ENCODE data around the gene HSD17B11. TPM values are rescaled to one million over a fixed set of nuclear protein-coding genes. Genes with fewer than 3 reads are reported as not detected.

HSD17B11 gene
- total and polyA plus RNA-seq, 2 donors (not counting 1 experiment from before 2014, with no cell fraction given): 60.5 to 64.1 TPM

GRCh38 chr4:87313756-87314155 is 77.2 kb downstream of the HSD17B11 start:
- DNase-seq (ENCODE audit: low read depth in 2 of 2): no peak
- H3K4me2 ChIP-seq (ENCODE audit: extremely low read depth, insufficient read depth, low read length): no peak overlapping the region
- no peaks in the 10 kb centered on the region for H4K20me1 ChIP-seq (ENCODE audit: control insufficient read depth, extremely low read depth, insufficient read depth, low read length)
- no peaks in the 10 kb centered on the region for H3K9me3 ChIP-seq (ENCODE audit: control insufficient read depth, insufficient read depth, low read depth, low read length)
- no peak overlapping the region for H3K9ac ChIP-seq (ENCODE audit: insufficient read depth, low read length)
- no peak for TF ChIP-seq CTCF (conservative IDR thresholded peaks at IDR 0.05 in 1 of 2, IDR thresholded peaks at IDR 0.05 in 1 of 2; ENCODE audit: low read depth in 1 of 2, low read length in 2 of 2)
- no peak for TF ChIP-seq EZH2 (IDR thresholded peaks at IDR 0.05; ENCODE audit: low read length, missing control alignments)
- H2AFZ ChIP-seq (ENCODE audit: low read length): no peak overlapping the region
- no peaks in the 10 kb centered on the region for H3K36me3 ChIP-seq (ENCODE audit: control insufficient read depth, insufficient read depth, low read length)
- no peak overlapping the region for H3K4me3 ChIP-seq (replicated peaks in 1 of 4; ENCODE audit: control extremely low read depth in 1 of 4, insufficient read depth in 1 of 4, low read depth in 3 of 4, low read length in 4 of 4)
- no peaks in the 10 kb centered on the region for H3K79me2 ChIP-seq (ENCODE audit: control insufficient read depth, insufficient read depth, low read length)
- H3K27ac ChIP-seq (ENCODE audit: insufficient read depth, low read length): no peak overlapping the region
- H3K4me1 ChIP-seq (ENCODE audit: control insufficient read depth, extremely low read depth, insufficient read depth, low read length): no peaks in the 10 kb centered on the region
- no peaks in the 10 kb centered on the region for H3K27me3 ChIP-seq (ENCODE audit: control insufficient read depth, insufficient read depth, low read length)

- H2AFZ ChIP-seq (ENCODE audit: low read length): no peak overlapping the region
- H3K4me3 ChIP-seq (replicated peaks in 1 of 4; ENCODE audit: control extremely low read depth in 1 of 4, insufficient read depth in 1 of 4, low read depth in 3 of 4, low read length in 4 of 4): no peak overlapping the region
- TF ChIP-seq EZH2 (IDR thresholded peaks at IDR 0.05; ENCODE audit: low read length, missing control alignments) (no peak), CTCF (conservative IDR thresholded peaks at IDR 0.05 in 1 of 2, IDR thresholded peaks at IDR 0.05 in 1 of 2; ENCODE audit: low read depth in 1 of 2, low read length in 2 of 2) (no peak)
- no peaks in the 10 kb centered on the region for H4K20me1 ChIP-seq (ENCODE audit: control insufficient read depth, extremely low read depth, insufficient read depth, low read length)
- H3K27ac ChIP-seq (ENCODE audit: insufficient read depth, low read length): no peak overlapping the region
- DNase-seq (ENCODE audit: low read depth in 2 of 2): no peak
- H3K9me3 ChIP-seq (ENCODE audit: control insufficient read depth, insufficient read depth, low read depth, low read length): no peaks in the 10 kb centered on the region
- H3K79me2 ChIP-seq (ENCODE audit: control insufficient read depth, insufficient read depth, low read length): no peaks in the 10 kb centered on the region
- H3K4me2 ChIP-seq (ENCODE audit: extremely low read depth, insufficient read depth, low read length): no peak overlapping the region
- H3K4me1 ChIP-seq (ENCODE audit: control insufficient read depth, extremely low read depth, insufficient read depth, low read length): no peaks in the 10 kb centered on the region
- no peaks in the 10 kb centered on the region for H3K36me3 ChIP-seq (ENCODE audit: control insufficient read depth, insufficient read depth, low read length)
- H3K27me3 ChIP-seq (ENCODE audit: control insufficient read depth, insufficient read depth, low read length): no peaks in the 10 kb centered on the region
- H3K9ac ChIP-seq (ENCODE audit: insufficient read depth, low read length): no peak overlapping the region
These were observed 79.3 kb downstream of the HSD17B11 start for GRCh38 chr4:87311684-87312083.

- Histone ChIP-seq H4K20me1 (ENCODE audit: control insufficient read depth, extremely low read depth, insufficient read depth, low read length) (no peaks in the 10 kb centered on the region), H3K4me3 (replicated peaks in 1 of 4; ENCODE audit: control extremely low read depth in 1 of 4, insufficient read depth in 1 of 4, low read depth in 3 of 4, low read length in 4 of 4) (no peak overlapping the region)
- peak in 1 of 2 donors; percentile 25 for DNase-seq (ENCODE audit: low read depth in 2 of 2)
These were observed 80.2 kb downstream of the HSD17B11 start for GRCh38 chr4:87310691-87311335.

More at GRCh38 chr4:87310691-87311335, 80.2 kb downstream of the HSD17B11 start:
- no peak overlapping the region for H3K9ac ChIP-seq (ENCODE audit: insufficient read depth, low read length)
- no peaks in the 10 kb centered on the region for H3K79me2 ChIP-seq (ENCODE audit: control insufficient read depth, insufficient read depth, low read length)
- no peak overlapping the region for H3K4me2 ChIP-seq (ENCODE audit: extremely low read depth, insufficient read depth, low read length)
- H3K4me1 ChIP-seq (ENCODE audit: control insufficient read depth, extremely low read depth, insufficient read depth, low read length): no peaks in the 10 kb centered on the region
- no peaks in the 10 kb centered on the region for H3K36me3 ChIP-seq (ENCODE audit: control insufficient read depth, insufficient read depth, low read length)
- no peak overlapping the region for H3K27ac ChIP-seq (ENCODE audit: insufficient read depth, low read length)
- no peak for TF ChIP-seq EZH2 (IDR thresholded peaks at IDR 0.05; ENCODE audit: low read length, missing control alignments)
- TF ChIP-seq CTCF (conservative IDR thresholded peaks at IDR 0.05 in 1 of 2, IDR thresholded peaks at IDR 0.05 in 1 of 2; ENCODE audit: low read depth in 1 of 2, low read length in 2 of 2): no peak
- no peaks in the 10 kb centered on the region for H3K9me3 ChIP-seq (ENCODE audit: control insufficient read depth, insufficient read depth, low read depth, low read length)
- no peak overlapping the region for H2AFZ ChIP-seq (ENCODE audit: low read length)
- H3K27me3 ChIP-seq (ENCODE audit: control insufficient read depth, insufficient read depth, low read length): no peaks in the 10 kb centered on the region

All from fibroblast of lung (primary cell).